Transverse colon (tissue), 4 donors: ENCODE data around the gene LMNA.

Experiments
- EP300 ChIP-seq: sonication (generic); formaldehyde crosslinking; IDR thresholded peaks from one replicate; pipeline ENCODE4 v1.6.1; 2017; ENCODE audit warnings: antibody characterized with exemption, low read depth
- POLR2A ChIP-seq: fragments of 450-650 bp; IDR thresholded peaks from one replicate; pipeline ENCODE4 v1.6.1; 2016; ENCODE audit warnings: antibody characterized with exemption, mild to moderate bottlenecking, moderate library complexity
- POLR2AphosphoS5 ChIP-seq, 3 donors: sonication (generic); formaldehyde crosslinking; IDR thresholded peaks; one replicate each; pipeline ENCODE4 v1.6.1; 2016; ENCODE audit warnings: antibody characterized with exemption in 3 of 3
- TF ChIP-seq, protein P1 (sequence below), 5 experiments: fragments of 200-600 bp in 3 of 5; fragments of 450-650 bp in 2 of 5; sonication (generic) in 3 of 5; IDR thresholded peaks; 1 replicate in 2 of 5; 2 replicates in 3 of 5; pipeline ENCODE4 v1.5.1; 2016 to 2017; ENCODE audit warnings: antibody characterized with exemption in 5 of 5, inconsistent platforms in 3 of 5, mild to moderate bottlenecking in 2 of 5, moderate library complexity in 1 of 5

DNA sequence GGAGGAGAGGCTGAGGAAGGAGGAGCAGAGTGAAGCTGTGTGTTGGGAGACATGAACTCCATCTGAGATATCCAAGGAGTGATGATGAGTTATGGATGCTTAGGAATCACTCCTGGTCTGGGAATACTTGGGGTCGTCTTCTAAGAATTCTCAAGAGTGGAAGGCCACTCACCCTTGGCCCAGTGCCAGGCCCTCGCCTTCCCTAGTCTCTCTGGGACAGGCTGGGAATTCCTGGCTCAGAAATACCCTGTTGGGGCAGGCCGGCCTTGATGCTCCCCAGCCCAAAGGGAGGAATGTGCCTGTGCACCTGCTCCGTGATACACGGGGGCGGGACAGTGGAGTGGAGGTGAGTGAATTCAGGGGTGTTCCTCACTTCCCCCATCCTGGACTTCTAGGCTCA, 12.6 kb upstream of the LMNA start:
- no peak for TF ChIP-seq POLR2A
- no peak for TF ChIP-seq EP300
- TF ChIP-seq, protein P1, sequence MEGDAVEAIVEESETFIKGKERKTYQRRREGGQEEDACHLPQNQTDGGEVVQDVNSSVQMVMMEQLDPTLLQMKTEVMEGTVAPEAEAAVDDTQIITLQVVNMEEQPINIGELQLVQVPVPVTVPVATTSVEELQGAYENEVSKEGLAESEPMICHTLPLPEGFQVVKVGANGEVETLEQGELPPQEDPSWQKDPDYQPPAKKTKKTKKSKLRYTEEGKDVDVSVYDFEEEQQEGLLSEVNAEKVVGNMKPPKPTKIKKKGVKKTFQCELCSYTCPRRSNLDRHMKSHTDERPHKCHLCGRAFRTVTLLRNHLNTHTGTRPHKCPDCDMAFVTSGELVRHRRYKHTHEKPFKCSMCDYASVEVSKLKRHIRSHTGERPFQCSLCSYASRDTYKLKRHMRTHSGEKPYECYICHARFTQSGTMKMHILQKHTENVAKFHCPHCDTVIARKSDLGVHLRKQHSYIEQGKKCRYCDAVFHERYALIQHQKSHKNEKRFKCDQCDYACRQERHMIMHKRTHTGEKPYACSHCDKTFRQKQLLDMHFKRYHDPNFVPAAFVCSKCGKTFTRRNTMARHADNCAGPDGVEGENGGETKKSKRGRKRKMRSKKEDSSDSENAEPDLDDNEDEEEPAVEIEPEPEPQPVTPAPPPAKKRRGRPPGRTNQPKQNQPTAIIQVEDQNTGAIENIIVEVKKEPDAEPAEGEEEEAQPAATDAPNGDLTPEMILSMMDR (IDR thresholded peaks at IDR 0.05), result no peak
- TF ChIP-seq POLR2AphosphoS5 (IDR thresholded peaks at IDR 0.05), result no peak
